ENCODE measurements around the gene ARMH1.
"Not testable (repeated sequence)": the region's sequence is repeated elsewhere in the genome, so short reads cannot be mapped to it uniquely, and the experiment has no call there.

ARMH1 gene

DNA sequence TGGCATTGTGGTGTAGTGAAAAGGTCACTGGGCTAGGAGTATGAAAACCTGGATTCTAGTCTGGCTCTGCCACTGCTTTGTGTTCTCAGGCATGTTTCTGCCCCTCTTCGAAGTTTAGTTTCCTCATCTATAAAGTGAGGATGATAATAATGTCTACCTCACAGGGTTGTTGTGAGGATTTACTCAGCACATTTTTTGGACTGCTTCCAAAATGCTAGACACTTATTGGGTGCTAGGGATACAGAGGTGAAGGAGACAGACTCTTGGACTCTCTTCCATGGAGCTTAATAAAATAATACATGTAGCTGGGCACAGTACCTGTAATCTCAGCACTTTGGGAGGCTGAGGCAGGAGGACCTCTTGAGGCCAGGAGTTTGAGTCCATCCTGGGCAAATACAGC lies 68.7 kb downstream of the ARMH1 start:
- no peak overlapping the region for H3K4me3 ChIP-seq
- no peak overlapping the region for H3K27ac ChIP-seq

DNA sequence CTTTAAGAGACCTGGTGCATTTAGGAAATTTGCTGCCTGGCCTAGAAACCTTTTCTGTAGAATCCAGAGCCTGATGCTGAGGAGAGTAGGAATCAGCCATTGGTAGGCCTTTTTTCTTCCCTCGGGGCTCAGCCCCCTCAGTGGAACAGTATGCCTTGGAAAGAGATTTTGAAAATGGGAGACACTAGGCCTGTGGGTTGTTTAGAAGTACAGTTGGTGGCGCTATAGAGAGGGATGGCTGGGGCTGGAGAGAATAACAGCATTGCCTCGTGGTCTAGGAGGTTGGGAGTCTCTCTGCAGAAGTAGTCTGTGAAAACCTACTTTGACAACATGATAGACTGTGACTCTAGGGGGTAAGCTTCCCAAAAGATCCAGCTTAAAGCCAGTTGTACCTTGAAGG lies 73.4 kb downstream of the ARMH1 start:
- H3K4me3 ChIP-seq, result no peak overlapping the region
- no peak overlapping the region for H3K27ac ChIP-seq

DNA sequence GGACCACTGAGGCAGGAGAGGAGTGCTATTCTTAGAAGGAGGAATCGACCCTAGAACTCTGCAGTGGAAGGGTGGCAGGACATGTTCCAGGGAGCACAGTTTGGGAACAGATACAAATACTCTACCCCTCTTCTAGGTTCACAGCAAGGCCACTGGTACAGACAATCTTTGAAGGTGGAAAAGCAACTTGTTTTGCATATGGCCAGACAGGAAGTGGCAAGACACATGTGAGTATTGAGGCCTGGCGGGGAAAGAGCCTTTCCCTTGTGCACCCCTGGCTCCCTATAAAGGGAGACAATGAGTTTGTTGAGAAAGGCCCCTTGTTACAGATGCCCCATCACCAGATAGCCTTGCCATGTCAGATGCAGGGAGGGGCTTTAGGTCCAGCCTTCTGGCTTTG lies 82.9 kb downstream of the ARMH1 start:
- H3K4me3 ChIP-seq, result no peak overlapping the region
- no peak overlapping the region for H3K27ac ChIP-seq

DNA sequence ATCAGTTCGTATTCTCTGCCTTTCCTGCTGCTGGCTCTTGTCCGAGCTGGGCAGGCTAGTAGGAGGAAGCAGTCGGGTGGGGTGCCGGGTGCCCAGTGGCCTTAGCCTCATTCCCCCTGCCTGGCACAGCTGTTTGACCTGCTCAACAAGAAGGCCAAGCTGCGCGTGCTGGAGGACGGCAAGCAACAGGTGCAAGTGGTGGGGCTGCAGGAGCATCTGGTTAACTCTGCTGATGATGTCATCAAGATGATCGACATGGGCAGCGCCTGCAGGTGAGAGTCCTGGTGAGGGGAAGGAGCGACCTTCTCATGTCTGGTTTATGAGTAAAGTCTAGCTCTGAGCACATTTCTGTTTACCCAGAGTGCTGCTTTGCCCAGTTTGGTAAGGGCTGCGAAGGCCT lies 84.6 kb downstream of the ARMH1 start:
- Histone ChIP-seq H3K4me3 (no peak overlapping the region), H3K27ac (no peak overlapping the region)

DNA sequence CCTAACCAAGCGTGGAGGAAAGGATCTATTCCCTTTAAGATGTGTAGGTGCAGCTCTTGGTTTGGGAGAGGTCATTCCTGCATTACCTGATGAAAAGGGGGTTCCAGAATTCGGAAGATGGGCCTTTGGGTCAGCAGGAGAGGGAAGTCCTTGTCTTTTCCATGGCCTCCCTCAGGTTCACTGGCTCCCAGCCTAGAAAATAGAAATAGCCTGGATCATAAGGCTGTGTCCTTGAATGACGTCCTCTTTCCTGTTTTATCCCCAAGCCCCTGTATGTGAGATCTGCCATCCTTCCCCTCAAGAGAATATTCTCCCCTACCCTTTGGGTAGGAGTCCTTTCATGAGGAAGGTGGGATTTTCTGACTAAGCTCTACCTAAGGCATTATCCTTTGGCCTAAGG lies 86.4 kb downstream of the ARMH1 start:
- Histone ChIP-seq H3K27ac (no peak overlapping the region), H3K4me3 (no peak overlapping the region)

DNA sequence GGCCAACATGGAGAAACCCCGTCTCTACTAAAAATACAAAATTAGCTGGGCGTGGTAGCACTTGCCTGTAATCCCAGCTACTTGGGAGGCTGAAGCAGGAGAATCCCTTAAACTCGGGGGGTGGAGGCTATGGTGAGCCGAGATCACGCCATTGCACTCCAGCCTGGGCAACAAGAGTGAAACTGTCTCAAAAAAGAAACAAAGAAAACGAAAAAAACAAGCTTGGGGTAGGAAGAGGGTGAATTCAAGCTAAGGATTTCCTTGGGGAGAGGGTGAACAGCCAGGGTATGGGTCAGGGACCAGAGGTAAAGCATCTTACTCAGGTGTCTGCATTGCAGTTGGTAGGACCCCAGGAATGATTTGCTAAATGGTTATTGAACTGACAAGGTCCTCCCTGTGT lies 91.9 kb downstream of the ARMH1 start:
- not testable (repeated sequence) for H3K27ac ChIP-seq, H3K4me3 ChIP-seq
